A549 (cell line): ENCODE data around the gene ZNF292. TPM values are rescaled to one million over a fixed set of nuclear protein-coding genes. Genes with fewer than 3 reads are reported as not detected.

Source experiments
- ATAC-seq, 2 experiments: fragments of 200-7000 bp in 1 of 2; fragments of >200 bp in 1 of 2; cut with Nextera tagmentation in 1 of 2; cut with Tn5 transposase in 1 of 2; 3 replicates each; pipeline versions ENCODE4 v1.8.0 to v1.9.1; 2018 to 2020; ENCODE audit warnings: mild to moderate bottlenecking in 1 of 2, moderate library complexity in 1 of 2
- CTCF ChIA-PET: fragments of 300-600 bp; sonication (Branson Sonifier 250); formaldehyde crosslinking; extraction: SDS; loops from one replicate; lab custom pipeline; 2021; ENCODE audit warnings: antibody characterized with exemption, inconsistent platforms; lab: Yijun Ruan, JAX
- POLR2A ChIA-PET: fragments of 350-600 bp; formaldehyde crosslinking; extraction: SDS; loops from one replicate; lab custom pipeline; 2021; ENCODE audit warnings: antibody characterized with exemption, inconsistent platforms; lab: Yijun Ruan, JAX
- DNase-seq, 2 experiments: peaks; one replicate each; pipeline versions ENCODE4 v3.0.0 to v3.0.0-alpha.2; 2011 to 2016; ENCODE audit warnings: low read depth in 1 of 2, low spot score in 1 of 2
- FAIRE-seq: peaks from 2 replicates; lab custom pipeline; 2011; peaks lifted over from hg19 to GRCh38; lab: Jason Lieb, UNC
- H3K27ac ChIP-seq, 2 experiments: fragments of >200 bp; sonication (Bioruptor Twin); formaldehyde crosslinking; 3 replicates each; pipeline ENCODE4 v1.5.1; 2016 to 2017
- H3K4me1 ChIP-seq: fragments of >200 bp; sonication (Bioruptor Twin); formaldehyde crosslinking; 3 replicates; pipeline ENCODE4 v1.6.1; 2016
- H3K4me2 ChIP-seq: fragments of >200 bp; sonication (Bioruptor Twin); formaldehyde crosslinking; 3 replicates; pipeline ENCODE4 v1.6.1; 2016
- H3K4me3 ChIP-seq: fragments of >200 bp; sonication (Bioruptor Twin); formaldehyde crosslinking; 3 replicates; pipeline ENCODE4 v1.5.1; 2016
- H3K9me3 ChIP-seq: fragments of >200 bp; sonication (Bioruptor Twin); formaldehyde crosslinking; 3 replicates; pipeline ENCODE4 v1.6.1; 2016
- CHD2 ChIP-seq: fragments of 150-350 bp; IDR thresholded peaks from 2 replicates; pipeline ENCODE4 v1.6.1; 2014; ENCODE audit warnings: low read length; ENCODE audit not compliant: partially characterized antibody
- CHD4 ChIP-seq: fragments of 200-600 bp; sonication (generic); IDR thresholded peaks from 2 replicates; pipeline ENCODE4 v1.6.1; 2016; ENCODE audit warnings: antibody characterized with exemption, mild to moderate bottlenecking, borderline replicate concordance
- CTCF ChIP-seq: fragments of >200 bp; sonication (Bioruptor Twin); formaldehyde crosslinking; IDR thresholded peaks from 3 replicates; pipeline ENCODE4 v1.5.1; 2016
- E2F6 ChIP-seq: IDR thresholded peaks from 2 replicates; pipeline ENCODE4 v1.6.1; 2012; ENCODE audit warnings: low read depth, borderline replicate concordance
- ESRRA ChIP-seq: fragments of 150-350 bp; IDR thresholded peaks from 2 replicates; pipeline ENCODE4 v1.6.1; 2014; ENCODE audit warnings: mild to moderate bottlenecking, low read length, borderline replicate concordance
- FOSB ChIP-seq: fragments of 250-450 bp; sonication (Bioruptor Pico); IDR thresholded peaks from 2 replicates; pipeline ENCODE4 v1.5.0; 2020; ENCODE audit warnings: mild to moderate bottlenecking, moderate library complexity
- FOSL2 ChIP-seq, 2 experiments: fragments of 450-650 bp in 1 of 2; fragments of >200 bp in 1 of 2; sonication (Bioruptor Twin) in 1 of 2; formaldehyde crosslinking; IDR thresholded peaks; 2 replicates each; pipeline versions ENCODE4 v1.5.0 to v1.6.1; 2016 to 2020; ENCODE audit warnings: mild to moderate bottlenecking in 1 of 2, moderate library complexity in 1 of 2
- FOXS1 ChIP-seq: fragments of 250-450 bp; sonication (Bioruptor Pico); IDR thresholded peaks from 2 replicates; pipeline ENCODE4 v1.5.0; 2020; ENCODE audit warnings: mild to moderate bottlenecking, moderate library complexity
- GATA3 ChIP-seq: IDR thresholded peaks from 2 replicates; pipeline ENCODE4 v1.6.1; 2012; ENCODE audit warnings: borderline replicate concordance
- HDAC2 ChIP-seq: fragments of 200-600 bp; sonication (generic); IDR thresholded peaks from 2 replicates; pipeline ENCODE4 v1.6.1; 2016
- HES2 ChIP-seq: fragments of >200 bp; sonication (Bioruptor Twin); formaldehyde crosslinking; IDR thresholded peaks from 2 replicates; pipeline ENCODE4 v1.6.1; 2016
- JUNB ChIP-seq: fragments of >200 bp; sonication (Bioruptor Twin); formaldehyde crosslinking; IDR thresholded peaks from 2 replicates; pipeline ENCODE4 v1.6.1; 2016
- KDM1A ChIP-seq: fragments of 200-600 bp; sonication (generic); IDR thresholded peaks from 2 replicates; pipeline ENCODE4 v1.6.1; 2016; ENCODE audit warnings: low read depth, mild to moderate bottlenecking
- KDM5A ChIP-seq: fragments of 200-600 bp; sonication (generic); IDR thresholded peaks from 2 replicates; pipeline ENCODE4 v1.6.1; 2016; ENCODE audit warnings: antibody characterized with exemption, mild to moderate bottlenecking
- MAZ ChIP-seq: fragments of 150-350 bp; IDR thresholded peaks from 2 replicates; pipeline ENCODE4 v1.6.1; 2014; ENCODE audit warnings: antibody characterized with exemption, low read depth, low read length, borderline replicate concordance
- MYC ChIP-seq: IDR thresholded peaks from 2 replicates; pipeline ENCODE4 v1.6.1; 2012; ENCODE audit warnings: mild to moderate bottlenecking, inconsistent platforms, low read length, improper control_type of control experiment, borderline replicate concordance
- NFE2L2 ChIP-seq: fragments of 150-350 bp; conservative IDR thresholded peaks from 2 replicates; pipeline ENCODE4 v1.6.1; 2014; ENCODE audit warnings: low read length
- NPAS2 ChIP-seq: fragments of 250-450 bp; sonication (Bioruptor Pico); IDR thresholded peaks from 2 replicates; pipeline ENCODE4 v1.8.0; 2022; ENCODE audit warnings: mild to moderate bottlenecking, moderate library complexity, borderline replicate concordance
- NR3C1 ChIP-seq: fragments of >200 bp; sonication (Bioruptor Twin); formaldehyde crosslinking; IDR thresholded peaks from 3 replicates; pipeline ENCODE4 v1.6.1; 2017
- RAD21 ChIP-seq, 2 experiments: fragments of >200 bp in 1 of 2; sonication (Bioruptor Twin) in 1 of 2; formaldehyde crosslinking in 1 of 2; IDR thresholded peaks in 1 of 2; conservative IDR thresholded peaks in 1 of 2; 2 replicates in 1 of 2; 3 replicates in 1 of 2; pipeline ENCODE4 v1.6.1; 2012 to 2018; ENCODE audit warnings: inconsistent platforms in 1 of 2
- WGBS: methylation state at CpG from one replicate; pipeline ENCODE4 v1.1.6; 2017; ENCODE audit errors: missing lambda C conversion rate; 5-methylcytosine and 5-hydroxymethylcytosine counted together
- polyA plus RNA-seq, 4 experiments: library from polyadenylated mRNA; depleted of rRNA in 3 of 4; stranded (reverse); fragments of >200 nt; fragmentation: RNase III in 1 of 4; extraction: RNeasy Plus Mini Kit Qiagen cat#74134 plus additional on column Dnase treatment in 1 of 4; gene quantifications; 2 replicates in 3 of 4; 3 replicates in 1 of 4; pipeline ENCODE4 v1.2.3, GENCODE V29; 2011 to 2017

ZNF292 gene
- polyA plus RNA-seq, 2 of the 4 experiments (the other 2 are of a cell fraction) = 2.5 to 7.5 TPM

GRCh38 chr6:87243812-87244211 is 88.4 kb downstream of the ZNF292 start (continued):
- TF ChIP-seq CHD4 = no peak
- no peak for TF ChIP-seq NR3C1

GRCh38 chr6:87244380-87244779 is 89.0 kb downstream of the ZNF292 start:
- CTCF ChIA-PET = interaction anchor here (1.0 kb wide), 1 partner anchor 105 kb away, joined by 3 read pairs; no protein-coding TSS in a partner anchor
- TF ChIP-seq JUNB = no peak
- no peak for TF ChIP-seq E2F6
- no peak for TF ChIP-seq NR3C1
- no peak for TF ChIP-seq CTCF
- no peak for TF ChIP-seq RAD21 (conservative IDR thresholded peaks at IDR 0.05 in 1 of 2, IDR thresholded peaks at IDR 0.05 in 1 of 2)
- TF ChIP-seq NFE2L2 = no peak
- TF ChIP-seq HDAC2 = no peak
- TF ChIP-seq MYC = no peak
- TF ChIP-seq FOXS1 (CRISPR knock-in tag) = no peak
- no peak for TF ChIP-seq ESRRA
- no peak for TF ChIP-seq CHD2

GRCh38 chr6:87250019-87250418 is 94.7 kb downstream of the ZNF292 start:
- no peak overlapping the region for H3K4me2 ChIP-seq
- DNase-seq = no peak
- ChIA-PET CTCF (interaction anchor here (0.7 kb wide), 1 partner anchor 733 kb away, joined by 4 read pairs; no protein-coding TSS in a partner anchor), POLR2A (no interaction called here)
- H3K9me3 ChIP-seq = no peaks in the 10 kb centered on the region
- no peak overlapping the region for H3K27ac ChIP-seq
- H3K4me1 ChIP-seq = no peaks in the 10 kb centered on the region
- no peak for FAIRE-seq
- ATAC-seq = no peak
- no peak overlapping the region for H3K4me3 ChIP-seq
- TF ChIP-seq KDM5A (no peak), FOSL2 (IDR thresholded peaks at IDR 0.05) (no peak), FOSL2 (CRISPR knock-in tag; IDR thresholded peaks at IDR 0.05) (no peak), KDM1A (no peak), HES2 (no peak), NPAS2 (no peak), MAZ (no peak)
- TF ChIP-seq, all 56 proteins: peak for 0

More at GRCh38 chr6:87244380-87244779, 89.0 kb downstream of the ZNF292 start:
- no peak for ATAC-seq
- FAIRE-seq = no peak
- POLR2A ChIA-PET = interaction anchor here (1.0 kb wide), 1 partner anchor 89 kb away, joined by 3 read pairs; the partner anchor contains the start of gene ZNF292
- DNase-seq = no peak
- H3K9me3 ChIP-seq = no peaks in the 10 kb centered on the region
- no peak overlapping the region for H3K4me3 ChIP-seq
- no peaks in the 10 kb centered on the region for H3K4me1 ChIP-seq
- no peak overlapping the region for H3K27ac ChIP-seq
- H3K4me2 ChIP-seq = no peak overlapping the region

- no peak overlapping the region for H3K4me3 ChIP-seq
- no peak for DNase-seq
- no peak overlapping the region for H3K27ac ChIP-seq
- no peaks in the 10 kb centered on the region for H3K9me3 ChIP-seq
- ChIA-PET POLR2A (no interaction called here), CTCF (no interaction called here)
- no peaks in the 10 kb centered on the region for H3K4me1 ChIP-seq
- TF ChIP-seq KDM1A = no peak
- TF ChIP-seq GATA3 = no peak
- TF ChIP-seq HES2 = no peak
- no peak for TF ChIP-seq E2F6
- no peak for TF ChIP-seq FOSB
- ATAC-seq = no peak
- 96% methylated on average over 1 of the region's 1 CpG for WGBS
- no peak overlapping the region for H3K4me2 ChIP-seq
- FAIRE-seq = no peak
These were observed 95.9 kb downstream of the ZNF292 start for GRCh38 chr6:87251225-87251624.
